Central memory CD8-positive, alpha-beta T cell (primary cell): ENCODE results near the gene SLC35G2.

Experiments
- ATAC-seq: fragments of 150-1000 bp; cut with Tn5 transposase; replicated peaks from 2 replicates; pipeline ENCODE4 v1.10.0; 2022; ENCODE audit warnings: mild to moderate bottlenecking, moderate FRiP score, moderate number of reproducible peaks; ENCODE audit not compliant: poor library complexity, severe bottlenecking; ENCODE audit errors: extremely low read depth
- DNase-seq, 2 donors: peaks; one replicate each; pipeline ENCODE4 v3.0.0; 2021; ENCODE audit warnings: low spot score in 2 of 2
- H3K27ac Mint-ChIP-seq: one replicate; pipeline ENCODE4 v1.8.0; 2022; ENCODE audit warnings: low read depth, mild to moderate bottlenecking, moderate library complexity, mixed read lengths
- H3K27me3 Mint-ChIP-seq: one replicate; pipeline ENCODE4 v1.8.0; 2022; ENCODE audit warnings: mixed read lengths
- H3K36me3 Mint-ChIP-seq: one replicate; pipeline ENCODE4 v1.8.0; 2022; ENCODE audit warnings: mild to moderate bottlenecking, moderate library complexity, mixed read lengths; ENCODE audit not compliant: insufficient read depth
- H3K4me1 Mint-ChIP-seq: one replicate; pipeline ENCODE4 v1.8.0; 2022; ENCODE audit warnings: mixed read lengths
- H3K4me3 Mint-ChIP-seq: one replicate; pipeline ENCODE4 v1.8.0; 2022; ENCODE audit warnings: mild to moderate bottlenecking, moderate library complexity, mixed read lengths
- H3K9me3 Mint-ChIP-seq: one replicate; pipeline ENCODE4 v1.8.0; 2022; ENCODE audit warnings: mixed read lengths

SLC35G2 gene

GRCh38 chr3:136838641-136839555 is 20.0 kb downstream of the SLC35G2 start:
- Mint-ChIP-seq H3K27ac (no peak overlapping the region), H3K36me3 (peaks cover 5% of the 10 kb centered on the region)

DNA sequence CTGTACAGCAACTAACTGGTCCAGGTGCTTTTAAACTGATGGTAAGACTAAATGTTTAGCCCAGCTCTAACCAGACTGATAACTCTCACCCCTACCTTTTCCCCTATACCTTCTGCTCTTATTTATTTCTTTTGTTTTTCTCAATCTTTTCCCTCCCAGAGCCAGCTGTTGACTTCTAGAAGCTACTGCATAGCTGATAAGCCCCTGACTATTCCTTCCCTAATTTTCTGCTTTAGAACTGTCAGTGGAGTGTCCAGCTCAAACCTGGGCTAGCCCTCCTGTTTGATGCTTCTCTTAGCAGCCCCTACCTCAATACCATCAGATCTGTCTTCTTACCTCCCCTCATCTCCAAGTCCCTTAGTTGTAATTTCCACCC is 20.6 kb downstream of the SLC35G2 start:
- H3K27ac Mint-ChIP-seq: no peak overlapping the region
- DNase-seq: no peak
- peaks cover 11% of the 10 kb centered on the region for H3K36me3 Mint-ChIP-seq
- H3K9me3 Mint-ChIP-seq: no peaks in the 10 kb centered on the region
- no peak for ATAC-seq
- no peaks in the 10 kb centered on the region for H3K4me1 Mint-ChIP-seq
- no peaks in the 10 kb centered on the region for H3K27me3 Mint-ChIP-seq
- no peak overlapping the region for H3K4me3 Mint-ChIP-seq

More at GRCh38 chr3:136838641-136839555, 20.0 kb downstream of the SLC35G2 start:
- no peak for ATAC-seq
- H3K9me3 Mint-ChIP-seq: no peaks in the 10 kb centered on the region
- no peaks in the 10 kb centered on the region for H3K4me1 Mint-ChIP-seq
- no peaks in the 10 kb centered on the region for H3K27me3 Mint-ChIP-seq
- no peak overlapping the region for H3K4me3 Mint-ChIP-seq
- no peak for DNase-seq

- H3K27ac Mint-ChIP-seq: peak overlapping the region; percentile 42
- H3K36me3 Mint-ChIP-seq: peaks cover 12% of the 10 kb centered on the region
- ATAC-seq: no peak
- DNase-seq: no peak
- H3K4me3 Mint-ChIP-seq: no peak overlapping the region
- H3K27me3 Mint-ChIP-seq: no peaks in the 10 kb centered on the region
- H3K4me1 Mint-ChIP-seq: no peaks in the 10 kb centered on the region
- no peaks in the 10 kb centered on the region for H3K9me3 Mint-ChIP-seq
Measured at GRCh38 chr3:136840252-136840651, 21.3 kb downstream of the SLC35G2 start.

GRCh38 chr3:136842294-136842693 is 23.4 kb downstream of the SLC35G2 start:
- H3K9me3 Mint-ChIP-seq: no peaks in the 10 kb centered on the region
- ATAC-seq: no peak
- no peak for DNase-seq
- H3K4me3 Mint-ChIP-seq: no peak overlapping the region
- peaks cover 15% of the 10 kb centered on the region for H3K36me3 Mint-ChIP-seq
- peaks cover 2% of the 10 kb centered on the region for H3K4me1 Mint-ChIP-seq
- H3K27me3 Mint-ChIP-seq: no peaks in the 10 kb centered on the region
- no peak overlapping the region for H3K27ac Mint-ChIP-seq

DNA sequence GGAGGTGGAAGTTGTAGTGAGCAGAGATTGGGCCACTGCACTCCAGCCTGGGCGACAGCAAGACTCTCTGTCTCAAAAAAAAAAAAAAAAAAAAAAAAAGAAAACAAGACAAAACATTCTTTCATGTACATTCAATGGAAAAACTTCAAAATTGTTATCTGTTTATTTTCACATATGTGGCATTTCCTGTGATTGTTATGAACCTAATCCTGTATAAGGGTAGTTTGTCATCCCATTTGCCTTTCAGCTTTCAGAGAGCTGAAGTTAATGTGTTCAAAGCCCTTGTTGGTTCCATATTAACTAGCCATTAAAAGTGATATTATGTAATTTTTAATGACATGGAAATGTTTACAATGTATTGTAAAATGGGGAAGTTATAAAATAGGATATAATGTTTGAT is 25.8 kb downstream of the SLC35G2 start:
- DNase-seq (no peak), ATAC-seq (no peak)
- H3K9me3 Mint-ChIP-seq: no peaks in the 10 kb centered on the region

DNA sequence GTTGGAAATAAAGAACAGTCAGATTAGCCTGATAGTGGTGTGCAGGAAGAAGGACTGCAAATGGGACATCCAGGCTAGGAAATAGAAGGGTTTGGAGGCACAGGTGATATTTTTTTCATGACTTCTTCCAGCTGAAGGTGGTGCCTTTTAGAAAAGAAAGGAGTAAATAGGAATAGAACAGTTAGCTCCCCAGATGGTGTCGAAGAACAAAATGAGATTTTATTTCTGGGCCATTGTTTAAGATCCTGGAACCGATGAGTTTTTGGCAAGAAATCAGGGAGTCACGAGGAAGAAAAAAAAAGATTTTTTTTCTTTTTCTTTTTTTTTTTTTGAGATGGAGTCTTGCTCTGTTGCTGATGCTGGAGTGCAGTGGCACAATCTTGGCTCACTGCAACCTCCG is 33.3 kb downstream of the SLC35G2 start:
- H3K27ac Mint-ChIP-seq: no peak overlapping the region
- peaks cover 2% of the 10 kb centered on the region for H3K36me3 Mint-ChIP-seq
- H3K4me3 Mint-ChIP-seq: no peak overlapping the region
- DNase-seq (no peak), ATAC-seq (no peak)
- H3K27me3 Mint-ChIP-seq: no peaks in the 10 kb centered on the region
- H3K9me3 Mint-ChIP-seq: no peaks in the 10 kb centered on the region
- H3K4me1 Mint-ChIP-seq: peaks cover 32% of the 10 kb centered on the region

More for the DNA sequence above, 25.8 kb downstream of the SLC35G2 start:
- H3K27me3 Mint-ChIP-seq: no peaks in the 10 kb centered on the region
- H3K4me3 Mint-ChIP-seq: no peak overlapping the region
- no peak overlapping the region for H3K27ac Mint-ChIP-seq
- peaks cover 10% of the 10 kb centered on the region for H3K4me1 Mint-ChIP-seq
- H3K36me3 Mint-ChIP-seq: peaks cover 15% of the 10 kb centered on the region

- no peak for DNase-seq
- Mint-ChIP-seq H3K36me3 (peaks cover 14% of the 10 kb centered on the region), H3K4me1 (peaks cover 43% of the 10 kb centered on the region), H3K9me3 (no peaks in the 10 kb centered on the region), H3K27ac (peak overlapping the region; percentile 25), H3K4me3 (no peak overlapping the region), H3K27me3 (no peaks in the 10 kb centered on the region)
- no peak for ATAC-seq
Measured at GRCh38 chr3:136856665-136857064, 37.7 kb downstream of the SLC35G2 start.

- H3K4me1 Mint-ChIP-seq: peaks cover 45% of the 10 kb centered on the region
- H3K36me3 Mint-ChIP-seq: peaks cover 23% of the 10 kb centered on the region
- no peaks in the 10 kb centered on the region for H3K27me3 Mint-ChIP-seq
- H3K9me3 Mint-ChIP-seq: no peaks in the 10 kb centered on the region
- no peak overlapping the region for H3K27ac Mint-ChIP-seq
- no peak for ATAC-seq
- H3K4me3 Mint-ChIP-seq: no peak overlapping the region
- DNase-seq: no peak
Measured at GRCh38 chr3:136858381-136858780, 39.5 kb downstream of the SLC35G2 start.

GRCh38 chr3:136860541-136860940 is 41.6 kb downstream of the SLC35G2 start:
- no peaks in the 10 kb centered on the region for H3K9me3 Mint-ChIP-seq
- DNase-seq (no peak), ATAC-seq (no peak)
- peaks cover 27% of the 10 kb centered on the region for H3K36me3 Mint-ChIP-seq
- peak overlapping the region; percentile 89 for H3K4me3 Mint-ChIP-seq
- peaks cover 54% of the 10 kb centered on the region for H3K4me1 Mint-ChIP-seq
- peak overlapping the region; percentile 88 for H3K27ac Mint-ChIP-seq
- no peaks in the 10 kb centered on the region for H3K27me3 Mint-ChIP-seq

GRCh38 chr3:136861890-136862616 is 43.1 kb downstream of the SLC35G2 start, which contains the start of gene NCK1:
NCK1 (plus strand) TSS chr3:136862208; CDS start chr3:136928002, 65,794 bp downstream.
- Mint-ChIP-seq H3K27ac (peak within 1 kb of the TSS; percentile 88), H3K36me3 (peaks cover 29% of the 10 kb centered on the region), H3K4me1 (peaks cover 58% of the 10 kb centered on the region), H3K27me3 (no peaks in the 10 kb centered on the region), H3K4me3 (peak within 1 kb of the TSS; percentile 89), H3K9me3 (no peaks in the 10 kb centered on the region)
- ATAC-seq (peak; percentile 96), DNase-seq (peak; percentile 96 to 98)

DNA sequence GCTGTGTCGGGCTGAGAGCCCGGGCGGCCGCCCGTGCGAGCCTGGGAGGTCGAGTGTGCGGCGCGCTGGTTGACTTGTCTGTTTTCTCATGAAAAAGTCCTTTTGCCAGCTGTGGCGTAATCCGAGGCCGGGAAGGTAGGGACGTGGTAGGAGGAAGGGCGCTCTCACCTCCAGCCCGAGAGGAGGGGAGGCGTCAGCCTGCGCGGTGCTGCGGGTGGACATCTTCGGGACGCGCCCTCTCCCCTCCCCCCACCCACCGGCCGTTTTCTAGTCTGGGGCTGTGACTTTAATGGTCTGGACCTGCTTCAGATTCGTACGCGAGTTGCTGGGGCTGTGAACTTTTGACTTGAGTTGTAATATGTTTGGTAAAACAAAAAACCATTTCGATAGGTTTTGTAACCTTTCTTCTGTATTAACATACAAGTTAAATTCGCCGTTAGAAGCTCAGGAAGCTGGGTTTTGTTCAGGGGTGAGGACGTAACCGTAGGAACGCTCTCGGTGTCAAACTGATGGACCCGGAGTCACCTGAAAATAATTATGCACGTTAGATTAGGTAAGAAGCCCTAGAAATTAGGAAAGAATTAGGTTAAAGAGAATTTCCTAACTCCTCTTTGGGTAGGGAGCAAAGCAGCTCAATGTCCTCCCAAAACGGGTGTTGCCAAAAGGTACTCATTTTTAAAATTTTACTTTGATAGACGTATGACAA is 43.8 kb downstream of the SLC35G2 start:
- H3K27ac Mint-ChIP-seq: peak overlapping the region; percentile 88
- H3K9me3 Mint-ChIP-seq: no peaks in the 10 kb centered on the region
- H3K27me3 Mint-ChIP-seq: no peaks in the 10 kb centered on the region
- DNase-seq: peak in 1 of 2 donors; percentile 21
- peaks cover 62% of the 10 kb centered on the region for H3K4me1 Mint-ChIP-seq
- H3K36me3 Mint-ChIP-seq: peaks cover 32% of the 10 kb centered on the region
- no peak for ATAC-seq
- H3K4me3 Mint-ChIP-seq: peak overlapping the region; percentile 89

- Mint-ChIP-seq H3K9me3 (peaks cover 8% of the 10 kb centered on the region), H3K4me1 (peaks cover 70% of the 10 kb centered on the region), H3K4me3 (no peak overlapping the region), H3K27me3 (no peaks in the 10 kb centered on the region), H3K36me3 (peaks cover 28% of the 10 kb centered on the region), H3K27ac (no peak overlapping the region)
- no peak for ATAC-seq
- DNase-seq: no peak
Measured at GRCh38 chr3:136869282-136869681, 50.4 kb downstream of the SLC35G2 start.
